HG02642 (cell line): ENCODE data around the gene SPTB.

Experiments used
- ATAC-seq: cut with Tn5 transposase; IDR thresholded peaks from one replicate; pipeline ENCODE4 v1.9.1; 2021; ENCODE audit warnings: mild to moderate bottlenecking; ENCODE audit not compliant: unreplicated experiment, poor library complexity

SPTB gene

DNA sequence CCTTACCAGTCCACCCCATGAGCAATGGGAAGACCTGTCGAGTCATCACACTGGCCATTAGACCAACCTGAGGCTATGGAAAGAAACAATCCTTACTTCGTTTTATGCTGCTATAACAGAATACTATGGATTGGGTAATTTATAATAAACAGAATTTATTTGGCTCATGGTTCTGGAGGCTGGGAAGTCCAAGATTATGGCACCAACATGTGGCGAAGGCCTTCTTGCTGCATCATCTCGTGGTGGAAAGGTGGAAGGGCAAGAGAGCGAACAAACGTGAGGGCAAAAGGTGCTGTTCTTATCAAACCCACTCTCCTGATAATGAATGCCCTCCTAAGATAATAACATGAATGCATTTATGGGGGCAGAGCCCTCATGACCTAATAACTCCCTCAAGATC is 9.6 kb upstream of the SPTB start:
- no peak for ATAC-seq

DNA sequence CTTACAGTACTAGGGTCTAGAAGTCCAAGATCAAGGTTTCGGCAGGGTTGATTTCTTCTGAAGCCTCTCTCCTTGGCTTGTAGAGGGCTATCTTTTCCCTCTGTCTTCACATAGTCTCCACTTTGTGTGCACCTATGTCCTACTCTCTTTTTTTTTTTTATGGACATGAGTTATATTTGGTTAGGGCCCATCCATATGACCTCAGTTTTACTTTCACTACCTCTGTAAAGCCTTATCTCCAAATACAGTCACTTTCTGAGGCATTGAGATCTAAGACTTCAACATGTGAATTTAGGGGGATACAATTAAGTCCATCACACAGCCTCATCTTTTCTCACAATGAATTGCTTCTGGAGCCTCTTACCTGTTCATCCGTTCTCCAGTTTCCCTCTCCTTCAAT is 5.9 kb upstream of the SPTB start:
- ATAC-seq: no peak

DNA sequence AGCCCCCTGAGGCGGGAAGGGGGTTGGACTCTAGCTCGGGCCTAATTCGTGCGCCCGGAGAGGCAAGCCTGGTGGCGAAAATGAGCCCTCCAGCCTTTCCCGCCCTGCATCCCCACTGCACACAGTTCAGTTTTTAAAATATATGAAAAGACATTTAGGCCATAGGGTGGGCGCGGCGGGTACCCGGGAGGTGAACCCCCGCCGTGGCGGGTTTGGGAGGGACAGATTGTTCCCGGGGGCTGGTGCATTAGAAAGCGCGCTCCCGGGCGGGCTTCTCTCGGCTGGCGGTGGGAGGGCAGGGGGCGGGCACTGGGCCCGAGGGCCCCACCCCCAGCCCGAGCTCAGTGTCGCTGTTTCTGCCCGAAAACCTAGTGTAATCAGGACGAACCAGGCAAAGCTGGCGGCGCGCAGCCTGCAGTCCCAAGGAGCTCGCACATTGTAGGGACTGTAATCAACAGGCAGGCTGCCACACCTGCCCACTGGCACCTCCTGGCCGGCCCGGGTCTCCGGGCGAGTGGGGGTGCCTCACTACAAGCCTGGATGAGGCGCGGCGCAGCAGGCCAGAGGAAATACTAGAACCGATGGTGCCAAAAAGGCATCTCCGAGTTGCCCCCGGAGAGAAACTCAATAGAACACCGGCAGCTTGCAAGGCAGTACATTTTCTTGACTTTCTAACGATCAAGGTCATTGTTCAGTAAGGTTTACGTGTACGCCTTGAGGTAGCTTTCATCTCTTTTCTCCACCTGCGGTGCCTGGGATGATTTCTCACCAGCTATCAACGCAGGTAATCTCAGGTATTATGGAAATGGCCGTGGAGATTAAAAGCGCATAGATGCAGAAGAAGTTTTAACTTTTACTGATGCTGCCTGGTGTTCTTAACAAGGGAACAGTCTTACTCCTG is 764 bp upstream of the SPTB start:
- peak; percentile 52 for ATAC-seq

DNA sequence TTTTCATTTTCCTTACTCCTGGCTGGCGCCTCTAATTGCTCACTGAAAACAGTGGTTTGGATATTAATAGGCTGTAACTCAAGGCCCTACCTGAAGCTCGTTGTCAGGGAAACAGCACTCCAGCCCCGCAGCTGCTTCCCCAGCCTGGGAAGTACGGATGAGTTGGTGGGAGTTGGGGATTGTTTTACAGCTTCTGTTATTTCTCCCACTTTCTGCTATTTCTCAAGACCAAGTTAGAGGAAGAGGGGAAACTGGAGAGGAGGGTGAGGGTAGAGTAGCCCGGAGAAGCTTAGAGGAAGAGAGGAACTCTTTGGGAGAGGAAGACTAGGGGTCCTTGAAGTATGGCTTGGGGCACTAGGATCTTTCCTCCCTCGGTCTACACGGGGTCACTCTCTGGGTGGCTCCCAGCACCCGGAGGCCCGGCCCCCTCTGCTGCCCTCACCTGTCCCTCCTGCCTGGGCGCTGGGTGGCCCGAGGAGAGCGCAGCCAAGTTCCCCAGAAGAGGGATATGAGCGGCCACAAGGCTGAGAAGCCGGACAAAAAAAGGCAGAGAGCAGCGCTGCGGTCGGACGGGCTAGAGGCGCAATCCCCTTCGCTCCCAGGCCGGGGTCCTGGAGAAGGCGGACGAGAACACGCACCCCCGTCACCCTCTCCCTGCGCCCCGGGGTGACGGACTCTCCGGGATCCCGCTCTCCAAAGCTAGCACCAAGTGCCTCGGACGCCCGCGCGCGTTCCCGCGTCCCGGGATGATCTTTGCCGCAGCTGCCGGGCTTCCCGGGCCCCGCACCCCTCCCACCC is 671 bp downstream of the SPTB start:
- ATAC-seq: peak; percentile 13

DNA sequence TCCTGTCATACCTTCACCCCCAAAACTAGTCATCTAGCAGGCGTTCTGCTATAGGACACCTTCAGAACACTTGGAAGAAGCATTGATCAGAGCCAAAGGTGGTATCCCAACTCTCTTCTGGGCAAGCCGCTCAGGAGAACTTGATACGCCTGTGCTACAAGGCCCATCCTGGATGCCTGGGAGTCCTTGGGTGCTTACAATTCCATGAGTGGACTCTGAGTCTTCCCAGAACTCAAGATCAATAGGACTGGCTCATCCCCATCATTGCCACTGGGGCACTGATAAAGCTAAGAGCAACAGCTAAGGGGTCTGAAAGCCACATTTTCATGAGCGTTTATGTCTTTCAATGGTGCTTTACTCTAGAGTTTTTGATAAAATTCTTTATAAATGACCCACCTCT is 1.9 kb downstream of the SPTB start:
- no peak for ATAC-seq

DNA sequence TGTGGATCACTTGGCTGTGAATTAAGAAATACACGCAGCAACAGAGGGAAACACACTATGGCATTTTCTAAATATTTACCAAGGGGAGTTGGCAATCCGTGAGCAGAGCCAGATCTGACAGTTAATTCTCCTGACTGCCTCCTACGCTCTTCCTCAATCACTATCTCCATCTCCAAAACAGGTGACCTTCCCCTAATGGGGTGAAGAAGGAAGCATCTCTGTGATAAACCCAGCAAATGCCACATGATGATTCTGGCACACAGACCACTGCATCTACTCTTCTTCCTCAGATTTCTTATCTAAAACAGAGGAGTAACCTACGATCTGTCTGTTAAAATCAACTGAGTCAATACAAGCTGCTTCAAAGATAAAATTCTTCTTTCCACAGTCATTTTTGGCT is 4.4 kb downstream of the SPTB start:
- no peak for ATAC-seq

DNA sequence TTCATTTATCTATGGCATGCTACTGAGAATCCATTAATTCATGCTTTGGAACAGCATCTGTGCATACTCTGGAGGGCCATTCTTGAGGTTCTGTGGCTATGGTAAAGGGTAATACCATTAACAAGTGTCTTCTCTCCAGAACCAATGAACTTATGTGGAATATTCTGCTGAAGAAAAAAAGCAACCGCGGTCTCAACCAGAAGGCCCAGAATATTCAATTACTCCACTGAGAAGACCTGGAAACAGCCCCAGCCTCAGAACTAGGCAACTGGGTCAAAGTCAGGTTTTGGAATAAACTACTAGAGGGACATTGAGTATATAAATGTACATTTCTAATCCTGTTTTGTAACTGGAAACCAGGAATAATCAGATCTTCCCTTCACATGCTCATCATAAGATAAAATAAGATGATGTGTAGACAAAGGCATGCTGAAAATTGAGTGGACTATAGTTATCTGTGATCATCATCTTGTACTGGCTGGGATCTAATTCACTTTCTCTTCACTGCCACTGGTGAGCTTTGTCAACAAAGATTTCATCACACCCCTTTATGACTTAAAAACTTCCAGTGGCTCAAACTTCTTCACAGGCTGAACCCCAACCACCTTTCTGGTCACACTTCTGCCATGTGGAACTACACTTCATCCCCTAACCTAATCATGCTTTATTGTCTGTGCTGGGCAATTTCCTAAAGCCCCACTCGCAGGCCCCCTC is 6.0 kb downstream of the SPTB start:
- ATAC-seq: no peak

DNA sequence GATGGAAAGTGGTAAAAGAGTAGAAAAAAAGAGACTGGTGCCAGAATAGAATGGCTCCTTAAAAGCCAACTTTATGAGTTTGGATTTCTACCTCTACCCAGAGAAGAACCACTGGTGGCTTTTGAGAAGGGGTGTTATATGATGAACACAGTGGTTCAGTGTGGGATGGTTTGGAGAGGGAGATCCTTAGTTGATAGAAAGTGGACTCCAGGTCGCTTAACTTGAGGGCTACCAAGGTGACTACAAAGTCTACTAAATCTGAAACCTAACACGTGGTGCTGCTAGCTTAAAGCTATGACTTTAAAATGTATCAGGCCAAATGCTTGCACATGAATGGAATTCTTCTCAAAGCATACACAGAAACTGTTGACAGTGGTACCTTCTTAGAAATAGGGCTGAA is 8.4 kb downstream of the SPTB start:
- ATAC-seq: no peak

DNA sequence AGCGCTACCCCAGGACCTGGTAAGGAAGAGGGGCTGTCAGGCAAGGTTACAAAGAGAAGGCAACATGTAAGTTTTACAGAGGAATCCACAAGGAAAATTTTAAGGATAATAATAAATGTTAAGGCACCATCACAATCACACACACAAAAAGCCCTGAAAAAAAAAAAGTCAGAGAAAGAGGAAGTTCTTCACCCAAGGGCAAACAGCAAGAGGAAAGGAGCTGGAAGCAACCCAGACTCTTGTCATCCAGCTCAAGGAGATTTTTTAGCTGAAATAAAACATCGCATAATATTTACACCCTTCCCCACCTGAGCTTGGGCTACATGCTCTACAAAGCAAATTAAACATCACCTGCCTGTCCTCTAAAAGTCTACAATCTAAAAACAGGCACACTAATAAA is 9.5 kb downstream of the SPTB start:
- ATAC-seq: no peak

DNA sequence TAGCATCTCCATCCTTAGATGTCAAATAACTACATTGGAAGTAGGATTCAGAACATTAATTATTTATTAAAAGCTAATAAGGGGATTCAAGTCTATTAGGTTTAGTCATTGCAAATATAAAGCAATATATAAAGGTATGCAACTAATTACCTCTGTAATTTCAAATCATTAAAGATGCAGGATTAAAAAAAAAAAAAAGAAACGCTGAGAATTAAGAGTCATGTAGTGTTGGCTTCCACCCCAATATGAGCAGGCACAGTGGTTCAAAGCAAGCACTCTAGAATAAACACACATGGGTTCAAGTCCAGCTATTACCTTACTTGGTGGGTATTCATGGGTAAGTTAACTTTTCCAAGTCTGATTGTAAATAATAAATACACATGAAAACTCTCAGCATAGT is 10.9 kb downstream of the SPTB start:
- no peak for ATAC-seq

DNA sequence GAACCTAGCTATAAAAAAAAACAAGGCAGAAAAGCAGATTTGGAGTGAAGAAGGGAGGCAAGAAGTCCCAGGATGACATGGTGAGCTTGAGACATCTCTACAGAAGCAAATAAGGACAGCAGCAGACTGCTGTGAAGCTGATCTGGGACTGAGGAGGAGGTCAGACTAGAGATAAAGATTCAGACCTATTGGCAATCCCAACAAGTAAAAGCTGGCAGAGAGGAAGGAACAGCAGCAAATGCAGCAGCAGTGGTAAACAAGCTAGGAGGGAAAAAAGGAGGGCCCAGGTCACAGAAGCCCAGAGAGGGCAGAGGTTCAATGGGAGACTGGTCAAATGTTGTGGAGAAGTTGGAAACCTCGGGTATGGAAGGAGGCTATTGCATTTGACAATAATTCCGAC is 11.3 kb downstream of the SPTB start:
- ATAC-seq: no peak

DNA sequence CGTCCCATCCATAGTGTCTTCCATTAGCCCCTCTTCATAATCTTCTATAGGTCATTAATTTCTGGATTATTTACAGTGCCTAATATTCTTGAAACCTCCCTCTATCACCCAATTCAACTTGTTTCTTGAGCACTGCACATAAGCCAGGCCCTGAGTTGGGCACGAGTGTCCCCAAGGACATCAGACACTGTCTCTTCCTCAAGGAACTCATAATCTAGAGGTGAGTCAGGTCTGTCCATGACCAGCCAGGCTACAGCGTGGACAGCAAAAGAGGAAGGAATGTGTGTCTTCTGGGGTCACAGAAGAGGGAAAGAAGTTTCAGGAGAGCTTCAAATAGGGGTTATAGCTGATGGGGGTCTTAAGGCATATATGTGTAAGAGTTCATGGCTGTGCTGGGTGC is 12.5 kb downstream of the SPTB start:
- ATAC-seq: no peak

DNA sequence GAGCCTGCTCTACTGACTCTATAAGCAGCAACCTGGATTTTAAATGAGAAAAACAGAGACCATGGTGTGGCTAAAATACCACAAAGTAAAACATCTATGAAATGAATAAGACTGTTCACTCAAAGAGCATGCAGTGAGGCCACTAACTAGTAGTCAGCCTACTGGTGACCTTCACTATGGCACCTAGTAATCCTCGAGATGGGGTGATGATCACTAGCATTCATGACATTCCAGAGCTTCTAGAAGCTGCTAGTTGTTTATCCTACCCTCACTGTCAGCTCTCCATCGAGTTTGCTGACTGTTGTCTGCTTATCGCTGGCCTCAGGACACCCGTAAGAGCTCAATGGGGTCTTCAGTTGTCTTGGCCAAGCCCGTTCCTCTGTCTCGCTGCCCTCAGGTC is 13.7 kb downstream of the SPTB start:
- no peak for ATAC-seq

DNA sequence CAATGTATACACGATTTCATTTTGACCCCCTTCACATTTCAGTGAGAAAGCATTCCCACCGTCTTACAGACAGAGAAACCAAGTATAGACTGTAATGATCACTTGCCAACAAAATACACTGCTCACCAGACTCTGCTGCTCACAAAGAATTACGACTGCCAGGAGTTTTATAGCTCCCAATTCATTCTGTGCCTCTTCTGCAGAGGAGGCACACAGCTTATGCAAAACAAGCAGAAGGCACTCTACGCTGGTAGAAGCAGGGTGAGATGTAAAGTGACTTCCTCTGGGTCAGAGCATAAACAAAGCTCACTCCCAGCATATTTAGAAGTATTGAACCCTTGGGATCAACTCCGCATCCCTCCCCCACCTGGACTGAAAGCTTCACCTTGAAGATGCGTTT is 14.6 kb downstream of the SPTB start:
- no peak for ATAC-seq

DNA sequence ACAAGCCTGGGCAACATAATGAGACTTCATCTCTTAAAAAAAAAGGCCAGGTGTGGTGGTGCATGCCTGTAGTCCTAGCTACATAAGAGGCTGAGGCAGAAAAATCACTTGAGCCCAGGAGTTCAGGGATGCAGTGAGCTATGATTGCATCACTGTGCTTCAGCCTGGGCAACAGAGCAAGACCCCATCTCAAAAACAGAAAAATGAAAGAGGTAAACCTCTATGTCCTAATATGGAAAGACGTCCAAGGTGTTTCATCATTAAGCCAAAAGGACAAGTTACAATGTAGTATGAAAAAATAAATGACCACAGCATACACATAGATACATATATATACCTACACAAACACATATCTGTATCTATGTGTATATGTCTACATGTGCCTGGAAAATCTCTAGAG is 15.4 kb downstream of the SPTB start:
- no peak for ATAC-seq

DNA sequence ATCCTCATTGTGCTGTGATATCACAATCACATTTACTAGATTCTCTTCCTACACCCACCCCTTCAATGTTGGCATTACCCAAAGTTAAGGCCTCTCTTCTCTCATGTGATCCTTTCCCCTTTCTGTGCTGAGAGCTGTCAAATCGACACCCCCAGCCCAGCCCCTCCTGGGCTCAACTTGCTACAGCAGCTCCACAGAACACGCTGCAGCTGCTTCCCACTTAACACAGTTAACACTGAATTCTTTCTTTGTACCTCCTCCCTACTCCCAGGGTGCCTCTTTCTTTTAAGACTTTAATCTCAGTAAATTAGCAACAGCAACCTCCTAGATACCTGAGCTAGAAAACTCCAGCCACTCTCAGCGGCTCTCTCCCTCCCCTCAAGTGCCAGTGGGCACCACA is 17.8 kb downstream of the SPTB start:
- no peak for ATAC-seq

DNA sequence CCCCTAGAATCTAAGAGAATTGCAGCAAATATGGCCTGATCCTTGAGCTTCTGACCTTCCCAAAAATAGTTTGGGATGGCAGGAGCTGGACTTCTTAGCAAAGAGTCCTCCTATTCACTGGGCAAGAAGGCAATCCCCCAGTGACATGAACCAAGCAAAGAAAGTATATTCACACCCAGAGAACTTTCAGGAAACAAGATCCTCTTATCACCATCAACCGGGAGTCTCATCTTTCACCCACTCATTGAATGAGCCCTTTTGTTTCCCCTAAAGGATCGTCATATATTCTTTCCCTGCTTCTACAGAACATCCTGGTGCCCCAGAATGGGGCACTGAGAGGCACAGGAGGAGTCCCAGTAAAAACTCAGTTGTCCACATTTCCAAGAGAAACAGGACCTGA is 19.7 kb downstream of the SPTB start:
- no peak for ATAC-seq

DNA sequence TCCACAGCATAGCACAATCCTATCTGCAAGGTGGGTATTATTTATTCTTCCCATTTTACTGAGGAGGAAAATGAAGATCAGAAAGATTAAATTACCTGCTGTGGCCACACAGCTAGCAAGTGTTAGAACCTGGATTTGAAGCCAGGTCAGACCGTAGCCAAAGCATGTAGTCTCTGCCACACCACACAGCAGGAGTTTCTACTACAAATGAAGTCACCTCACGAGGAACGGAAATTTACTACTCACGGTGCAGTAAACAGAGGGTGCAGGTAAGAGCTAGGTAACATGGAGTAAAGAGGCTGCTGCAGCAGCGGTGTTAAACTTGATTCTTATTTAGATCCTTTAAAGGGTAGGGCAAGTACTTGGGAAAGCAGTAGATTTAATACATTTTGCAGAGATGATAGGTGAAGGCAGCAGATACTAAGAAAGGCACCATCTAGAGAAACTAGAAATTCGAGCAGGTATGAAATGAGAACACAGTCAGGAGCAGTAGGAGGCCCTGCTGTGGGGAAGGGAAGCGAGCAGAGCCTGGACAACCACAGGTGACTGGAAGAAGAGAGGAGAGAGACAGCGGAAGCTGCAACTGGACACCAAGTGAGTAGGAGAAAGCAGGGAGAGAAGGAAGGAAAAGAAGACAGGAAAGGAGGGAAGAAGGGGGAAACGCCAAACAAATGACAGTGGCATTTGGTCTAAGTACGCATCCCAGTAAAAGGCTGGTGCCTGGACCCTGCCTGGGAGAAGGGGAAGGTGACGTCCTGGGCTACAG is 21.5 kb downstream of the SPTB start:
- no peak for ATAC-seq

DNA sequence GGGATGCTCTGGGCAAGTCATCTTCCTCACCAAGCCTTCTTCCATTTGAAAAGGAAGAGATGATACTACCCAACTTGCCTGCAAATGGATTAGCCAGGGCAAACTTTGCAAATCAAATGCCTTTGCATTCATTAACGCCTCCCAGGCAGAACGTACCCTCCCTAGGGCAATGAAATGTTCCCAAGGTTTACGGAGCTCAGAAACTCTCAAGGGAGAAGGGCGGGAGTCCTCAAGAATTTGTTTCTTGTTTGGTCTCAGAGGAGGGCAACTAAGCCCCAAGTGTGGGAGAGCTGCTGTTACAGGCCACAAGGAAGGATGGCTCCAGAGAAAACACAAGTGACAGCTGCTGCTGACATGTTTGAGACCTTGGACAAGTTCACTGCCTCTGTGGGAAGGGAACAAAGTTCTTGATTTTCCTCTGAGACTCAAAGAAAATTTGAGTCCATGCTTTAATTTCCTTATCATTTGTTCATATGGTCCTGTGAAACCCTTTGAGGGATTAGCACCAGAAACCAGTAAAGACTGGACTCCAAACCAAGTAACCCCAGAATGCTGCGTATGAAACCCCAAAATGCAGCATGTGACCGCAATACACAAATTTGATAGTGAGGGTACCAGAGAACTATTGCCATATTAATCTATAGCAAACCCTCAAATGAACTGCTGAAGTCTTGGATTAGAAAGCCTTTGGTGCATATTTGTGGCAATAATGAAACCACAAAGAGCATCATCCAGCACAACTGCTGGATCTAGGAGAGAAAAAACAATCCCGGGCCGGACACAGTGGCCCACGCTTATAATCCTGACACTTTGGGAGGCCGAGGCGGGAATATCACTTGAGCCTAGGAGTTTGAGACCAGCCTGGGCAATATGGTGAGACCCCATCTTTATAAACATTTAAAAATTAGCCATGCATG is 22.9 kb downstream of the SPTB start:
- no peak for ATAC-seq
